Large intestine (tissue), 3 donors: ENCODE results near the gene CASP5. TPM values are rescaled to one million over a fixed set of nuclear protein-coding genes. Genes with fewer than 3 reads are reported as not detected.

ENCODE experiments used
- DNase-seq, 2 donors: peaks; one replicate each; pipeline versions ENCODE4 v3.0.0 to v3.0.0-alpha.2; 2013
- H3K27ac ChIP-seq: one replicate; pipeline ENCODE4 v1.5.1; 2013; ENCODE audit warnings: low read length
- H3K27me3 ChIP-seq: 2 replicates; pipeline ENCODE4 v1.6.1; 2013; ENCODE audit warnings: low read length; ENCODE audit not compliant: control insufficient read depth, insufficient read depth
- H3K36me3 ChIP-seq: 2 replicates; pipeline ENCODE4 v1.6.1; 2013; ENCODE audit warnings: low read length; ENCODE audit not compliant: control insufficient read depth, insufficient read depth
- H3K4me1 ChIP-seq: one replicate; pipeline ENCODE4 v1.6.1; 2013; ENCODE audit warnings: low read length; ENCODE audit not compliant: control insufficient read depth, insufficient read depth
- H3K4me3 ChIP-seq: one replicate; pipeline ENCODE4 v1.5.1; 2013; ENCODE audit warnings: low read length
- H3K9me3 ChIP-seq: one replicate; pipeline ENCODE4 v1.6.1; 2013; ENCODE audit warnings: mild to moderate bottlenecking, low read depth, low read length, moderate library complexity; ENCODE audit not compliant: control insufficient read depth
- WGBS: methylation state at CpG from one replicate; pipeline ENCODE4 v1.1.5; 2013; ENCODE audit warnings: low lambda C conversion rate; ENCODE audit not compliant: insufficient coverage; 5-methylcytosine and 5-hydroxymethylcytosine counted together
- polyA plus RNA-seq: library from polyadenylated mRNA; unstranded; fragments of 120-200 nt; gene quantifications from one replicate; pipeline ENCODE4 v1.2.1, GENCODE V29; 2013

Gene CASP5
- polyA plus RNA-seq, 1 donor, result 15.2 TPM

DNA sequence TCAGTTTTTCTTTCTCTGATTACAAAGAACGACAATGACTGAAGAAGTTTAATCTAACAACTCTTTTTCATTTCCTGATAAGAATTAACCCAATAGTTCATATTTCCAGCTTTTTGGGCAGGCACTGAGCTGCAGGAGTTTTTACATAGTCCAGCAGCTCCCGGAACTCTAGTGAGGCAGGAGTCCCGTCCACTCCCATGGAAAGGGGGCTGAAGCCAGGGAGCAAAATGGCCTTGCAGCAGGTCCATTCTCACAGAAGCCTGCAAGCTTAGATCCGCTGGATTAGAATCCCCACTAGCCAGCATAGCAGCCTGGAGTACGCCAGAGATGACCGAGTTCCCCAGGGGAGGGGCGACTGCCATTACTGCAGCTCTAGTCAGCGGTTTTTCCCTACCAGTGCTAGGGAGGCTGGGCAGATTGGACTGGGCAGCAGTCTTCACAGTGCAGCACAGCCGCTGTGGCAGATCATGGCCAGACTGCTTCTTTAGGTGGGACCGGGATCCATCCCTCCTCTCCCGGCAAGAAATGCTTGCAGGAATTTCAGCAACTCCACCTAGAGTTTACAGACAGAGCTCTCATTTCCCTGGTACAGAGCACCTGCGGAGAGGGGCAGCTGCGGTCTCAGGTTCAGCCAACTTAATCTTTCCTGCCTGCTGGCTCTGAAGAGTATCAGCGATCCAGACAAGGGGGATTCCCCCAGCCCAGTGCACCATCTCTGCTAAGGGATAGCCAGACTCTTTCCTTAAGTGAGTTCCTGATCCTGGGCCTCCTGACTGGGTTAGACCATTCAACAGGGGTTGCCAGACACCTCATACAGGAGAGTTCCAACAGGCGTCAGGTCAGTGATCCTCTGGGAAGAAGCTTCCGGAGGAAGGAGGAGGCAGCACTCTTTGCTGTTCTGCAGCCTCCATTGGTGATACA, 53.9 kb downstream of the CASP5 start:
- WGBS, result 17% methylated on average over 1 of the region's 16 CpGs
- Histone ChIP-seq H3K4me1 (peaks cover 10% of the 10 kb centered on the region), H3K27ac (peak overlapping the region; percentile 89), H3K9me3 (peaks cover 8% of the 10 kb centered on the region), H3K27me3 (no peaks in the 10 kb centered on the region), H3K36me3 (no peaks in the 10 kb centered on the region), H3K4me3 (peak overlapping the region; percentile 46)
- DNase-seq, result peak; percentile 19 to 52

DNA sequence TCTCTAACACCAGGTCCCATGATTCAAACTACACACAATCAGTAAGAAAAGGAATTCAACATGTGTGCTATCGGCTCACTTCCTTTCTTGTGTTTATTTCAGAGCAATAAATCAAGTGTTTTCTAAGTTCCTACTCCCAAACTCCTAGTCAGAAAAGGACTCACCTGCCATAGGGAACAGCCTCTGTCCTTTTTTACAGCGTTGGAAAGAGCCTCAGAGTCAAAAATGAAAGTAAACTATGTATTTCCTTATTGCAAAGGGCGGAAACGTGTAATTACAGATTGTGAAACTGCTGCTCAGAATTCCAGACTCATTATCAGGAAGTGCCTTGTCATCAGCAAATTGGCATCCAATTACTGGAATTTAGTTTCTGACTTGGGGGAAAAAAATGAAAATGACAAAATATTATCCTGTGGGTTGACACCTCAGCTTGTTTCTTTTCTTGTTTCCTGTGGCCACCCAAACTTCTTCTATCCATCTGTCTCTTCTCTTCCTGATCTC, 54.6 kb downstream of the CASP5 start, which contains the start of gene CASP4:
Gene CASP4 (minus strand): TSS at position 220 of the 501 bp plus-strand sequence. CDS start 49 bp downstream, at position 171.
- Histone ChIP-seq H3K27me3 (no peaks in the 10 kb centered on the region), H3K27ac (peak within 1 kb of the TSS; percentile 89), H3K9me3 (peaks cover 9% of the 10 kb centered on the region), H3K36me3 (peaks cover 3% of the 10 kb centered on the region), H3K4me1 (peaks cover 10% of the 10 kb centered on the region), H3K4me3 (peak within 1 kb of the TSS; percentile 46)
- peak; percentile 86 to 96 for DNase-seq
- WGBS, result 3% methylated on average over 4 of the region's 4 CpGs

DNA sequence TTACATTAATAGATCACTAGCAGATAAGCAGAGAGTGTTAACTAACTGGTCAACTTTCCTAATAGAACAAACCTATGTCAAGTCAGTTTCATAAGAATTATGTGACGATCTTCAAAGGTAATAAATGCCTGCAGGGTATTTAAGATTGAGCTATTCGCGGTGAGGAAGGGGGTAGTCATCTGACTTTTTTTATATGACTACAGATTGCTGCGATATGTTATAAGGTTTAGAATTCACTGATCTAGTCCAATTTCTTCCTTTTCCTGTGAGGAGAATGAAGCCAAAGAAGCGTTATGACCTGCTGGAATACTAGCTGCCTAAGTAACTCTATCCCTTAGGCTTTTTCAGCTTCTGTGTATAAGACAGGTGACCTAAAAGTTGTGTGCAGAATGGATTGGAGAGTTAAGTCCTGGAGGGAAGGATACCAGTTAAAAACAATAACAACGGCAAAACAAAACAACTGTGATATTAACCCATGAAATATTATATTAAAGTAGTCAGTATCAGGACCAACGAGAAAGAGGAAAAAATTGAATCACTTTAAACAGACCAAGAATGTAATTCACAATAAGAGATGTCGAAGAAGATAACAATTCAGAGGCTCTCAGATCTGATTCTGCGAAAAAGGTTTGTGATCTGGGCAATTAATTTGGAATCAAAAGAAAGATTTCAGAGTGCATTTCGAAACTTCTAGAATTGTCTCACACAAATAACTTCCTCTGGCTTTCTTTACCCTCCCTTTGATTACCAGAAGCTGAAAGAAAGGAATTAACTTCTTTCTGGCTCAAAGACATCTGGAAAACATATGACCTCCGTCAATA, 55.2 kb downstream of the CASP5 start:
- peak in 1 of 2 donors; percentile 61 for DNase-seq
- Histone ChIP-seq H3K4me3 (peak overlapping the region; percentile 46), H3K4me1 (peaks cover 10% of the 10 kb centered on the region), H3K27me3 (no peaks in the 10 kb centered on the region), H3K36me3 (peaks cover 3% of the 10 kb centered on the region), H3K9me3 (peaks cover 9% of the 10 kb centered on the region), H3K27ac (peak overlapping the region; percentile 89)
- 17% methylated on average over 3 of the region's 11 CpGs for WGBS

DNA sequence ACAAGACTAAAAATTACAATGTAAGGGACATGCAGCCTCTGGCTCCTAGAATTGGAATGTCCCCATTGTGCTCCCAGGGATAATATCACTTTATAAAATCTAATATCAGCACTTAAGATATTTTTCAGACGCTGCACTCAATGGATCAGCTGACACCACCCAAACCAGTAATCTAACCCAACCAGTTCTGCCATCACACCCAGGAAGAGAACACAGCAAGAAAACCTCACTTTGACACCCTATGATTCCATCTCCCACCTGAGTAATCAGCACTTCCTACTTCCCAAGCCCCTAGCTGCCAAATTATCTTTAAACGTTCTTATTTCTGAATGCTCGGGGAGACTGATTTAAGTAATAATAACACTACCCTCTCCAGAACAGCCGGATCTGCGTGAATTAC, 57.2 kb downstream of the CASP5 start:
- peaks cover 14% of the 10 kb centered on the region for H3K36me3 ChIP-seq
- no peak for DNase-seq
- no peak overlapping the region for H3K4me3 ChIP-seq
- no peaks in the 10 kb centered on the region for H3K27me3 ChIP-seq
- 83% methylated on average over 2 of the region's 5 CpGs for WGBS
- H3K4me1 ChIP-seq, result peaks cover 10% of the 10 kb centered on the region
- peaks cover 9% of the 10 kb centered on the region for H3K9me3 ChIP-seq
- H3K27ac ChIP-seq, result no peak overlapping the region

DNA sequence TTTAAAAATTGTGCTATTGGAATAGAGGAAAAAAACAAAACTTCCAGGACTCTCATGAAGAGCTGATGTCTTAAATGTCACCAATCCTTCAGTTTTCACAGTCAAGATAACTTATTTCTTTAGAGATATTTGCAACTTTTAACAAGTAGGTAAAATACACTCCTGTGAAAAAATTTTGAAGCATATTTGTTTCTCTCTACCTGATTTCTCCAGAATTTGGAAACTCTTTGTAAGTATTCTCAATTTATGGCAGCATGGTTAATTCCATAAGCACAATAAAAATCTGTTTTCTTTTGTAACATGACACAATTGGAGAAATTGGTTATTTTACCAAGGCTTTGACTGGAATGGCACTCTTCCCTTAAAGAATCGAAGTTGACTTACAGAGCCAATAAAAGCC, 58.7 kb downstream of the CASP5 start:
- no peak overlapping the region for H3K27ac ChIP-seq
- DNase-seq, result no peak
- H3K9me3 ChIP-seq, result peaks cover 9% of the 10 kb centered on the region
- no peak overlapping the region for H3K4me3 ChIP-seq
- peaks cover 14% of the 10 kb centered on the region for H3K36me3 ChIP-seq
- no peaks in the 10 kb centered on the region for H3K27me3 ChIP-seq
- H3K4me1 ChIP-seq, result peaks cover 6% of the 10 kb centered on the region
- no CpG with 5 or more reads among the region's 1 CpG for WGBS

DNA sequence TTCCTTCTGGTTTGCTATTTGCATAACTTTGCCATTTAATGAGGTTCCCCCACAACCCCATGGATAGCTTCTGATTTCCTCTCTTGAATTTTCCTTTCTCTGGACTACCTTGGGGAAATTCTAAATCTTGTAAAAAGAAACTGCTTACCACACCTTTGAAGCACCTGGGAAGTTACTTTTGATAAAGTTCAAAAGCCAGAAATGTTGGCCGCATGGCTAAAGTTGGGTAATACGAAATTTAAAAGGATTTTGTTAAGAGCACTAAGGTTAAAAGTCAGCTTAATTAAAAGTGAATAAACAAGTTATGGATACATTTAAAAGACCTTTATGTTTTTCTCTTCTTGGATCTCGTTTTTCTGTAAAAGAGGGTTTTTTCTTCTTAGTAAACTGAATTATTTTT, 60.1 kb downstream of the CASP5 start:
- no peaks in the 10 kb centered on the region for H3K27me3 ChIP-seq
- no peak overlapping the region for H3K4me3 ChIP-seq
- no peak overlapping the region for H3K27ac ChIP-seq
- H3K4me1 ChIP-seq, result no peaks in the 10 kb centered on the region
- 100% methylated on average over 2 of the region's 3 CpGs for whole genome bisulfite sequencing
- H3K9me3 ChIP-seq, result peaks cover 9% of the 10 kb centered on the region
- H3K36me3 ChIP-seq, result peaks cover 14% of the 10 kb centered on the region
- no peak for DNase-seq

DNA sequence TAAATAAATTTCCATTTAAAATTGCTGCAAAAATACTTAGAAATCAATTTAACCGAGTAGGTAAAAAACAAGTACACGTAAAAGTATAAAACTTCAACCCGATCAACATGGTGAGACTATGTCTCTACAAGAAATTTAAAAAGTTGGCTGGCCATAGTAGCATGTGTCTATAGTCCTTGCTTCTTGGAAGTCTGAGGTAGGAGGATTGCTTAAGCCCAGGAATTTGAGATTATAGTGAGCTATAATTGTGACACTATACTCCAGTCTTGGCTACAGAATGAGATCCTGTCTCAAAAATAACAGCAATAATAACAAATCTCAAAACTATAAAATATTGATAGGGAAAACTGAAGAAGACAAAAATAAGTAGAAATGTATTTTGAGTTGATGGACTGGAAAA, 65.7 kb downstream of the CASP5 start:
- H3K4me1 ChIP-seq, result no peaks in the 10 kb centered on the region
- H3K27me3 ChIP-seq, result no peaks in the 10 kb centered on the region
- WGBS, result no CpG with 5 or more reads among the region's 3 CpGs
- H3K36me3 ChIP-seq, result peaks cover 21% of the 10 kb centered on the region
- DNase-seq, result no peak
- no peaks in the 10 kb centered on the region for H3K9me3 ChIP-seq
- no peak overlapping the region for H3K27ac ChIP-seq
- no peak overlapping the region for H3K4me3 ChIP-seq

DNA sequence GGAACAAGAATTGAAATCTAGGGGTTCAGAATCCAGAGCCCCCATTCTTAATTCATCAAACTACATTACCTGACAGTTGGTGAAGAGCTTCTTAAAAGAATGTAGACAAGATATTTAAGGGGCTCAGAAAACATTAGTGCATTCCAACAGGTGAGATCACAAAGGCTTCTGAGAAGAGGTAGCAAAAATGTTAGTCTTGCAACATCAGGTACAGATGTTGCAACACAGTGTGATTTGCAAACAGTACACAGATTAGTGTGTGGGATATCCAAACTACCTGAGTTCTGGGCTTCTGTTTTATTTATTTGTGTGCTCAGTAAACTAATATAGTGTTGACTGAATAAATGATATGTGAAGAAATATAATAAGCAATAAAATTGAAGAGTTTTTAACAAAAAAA, 66.4 kb downstream of the CASP5 start:
- peak in 1 of 2 donors; percentile 39 for DNase-seq
- Histone ChIP-seq H3K27ac (no peak overlapping the region), H3K4me3 (no peak overlapping the region), H3K9me3 (no peaks in the 10 kb centered on the region), H3K4me1 (no peaks in the 10 kb centered on the region), H3K27me3 (no peaks in the 10 kb centered on the region), H3K36me3 (peaks cover 16% of the 10 kb centered on the region)

DNA sequence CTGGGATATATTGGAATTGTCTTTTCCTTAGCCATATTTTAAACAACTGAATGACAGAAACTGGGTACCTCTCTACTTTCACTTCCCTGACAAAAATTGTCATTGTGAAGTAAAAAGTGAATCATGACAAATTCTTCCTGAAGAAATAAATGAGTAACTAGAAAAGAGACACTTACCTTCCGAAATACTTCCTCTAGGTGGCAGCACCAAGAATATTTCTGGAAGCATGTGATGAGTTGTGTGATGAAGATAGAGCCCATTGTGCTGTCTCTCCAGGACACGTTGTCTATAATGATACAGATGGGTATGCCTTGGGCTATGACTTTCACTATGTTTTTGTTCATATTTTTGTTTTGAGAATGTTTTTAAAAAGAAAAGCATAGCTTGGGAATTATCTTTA, 76.1 kb downstream of the CASP5 start:
- H3K4me1 ChIP-seq, result no peaks in the 10 kb centered on the region
- peaks cover 47% of the 10 kb centered on the region for H3K36me3 ChIP-seq
- WGBS, result no CpG with 5 or more reads among the region's 2 CpGs
- no peaks in the 10 kb centered on the region for H3K9me3 ChIP-seq
- no peak overlapping the region for H3K27ac ChIP-seq
- no peaks in the 10 kb centered on the region for H3K27me3 ChIP-seq
- H3K4me3 ChIP-seq, result no peak overlapping the region
- peak; percentile 17 to 64 for DNase-seq
